OCI-LY1 (cell line): ENCODE data around the gene TUBB8.
"Not testable (repeated sequence)": the region's sequence is repeated elsewhere in the genome, so short reads cannot be mapped to it uniquely, and the experiment has no call there.

Experiments
- H2AFZ ChIP-seq: fragments of 200-600 bp; sonication (generic), shearing (Covaris generic); 2 replicates; pipeline ENCODE4 v1.6.0; 2014; ENCODE audit warnings: antibody characterized with exemption, mild to moderate bottlenecking, low read length
- H3F3A ChIP-seq: fragments of 200-600 bp; sonication (generic), shearing (Covaris generic); 2 replicates; pipeline ENCODE4 v1.6.0; 2014; ENCODE audit warnings: mild to moderate bottlenecking, antibody characterized with exemption, low read length, moderate library complexity; ENCODE audit not compliant: insufficient read depth
- H3K27ac ChIP-seq: fragments of 200-600 bp; sonication (generic); 2 replicates; pipeline ENCODE4 v1.5.1; 2014; ENCODE audit warnings: low read length, mixed run types, mild to moderate bottlenecking, low read depth; ENCODE audit not compliant: poor library complexity, severe bottlenecking
- H3K27me3 ChIP-seq: fragments of 200-600 bp; sonication (generic); 2 replicates; pipeline ENCODE4 v1.6.0; 2014; ENCODE audit warnings: antibody characterized with exemption, mild to moderate bottlenecking, low read length, moderate library complexity; ENCODE audit not compliant: insufficient read depth
- H3K36me3 ChIP-seq: fragments of 200-600 bp; sonication (generic); 2 replicates; pipeline ENCODE4 v1.6.1; 2014; ENCODE audit warnings: mild to moderate bottlenecking, antibody characterized with exemption, low read length, moderate library complexity, mixed read lengths; ENCODE audit not compliant: insufficient read depth
- H3K4me1 ChIP-seq: fragments of 200-600 bp; sonication (generic); 2 replicates; pipeline ENCODE4 v1.5.1; 2014; ENCODE audit warnings: mild to moderate bottlenecking, low read length, moderate library complexity; ENCODE audit not compliant: insufficient read depth, severe bottlenecking
- H3K4me2 ChIP-seq: fragments of 200-600 bp; sonication (generic), shearing (Covaris generic); 2 replicates; pipeline ENCODE4 v1.6.1; 2014; ENCODE audit warnings: low read length
- H3K4me3 ChIP-seq: fragments of 200-600 bp; sonication (generic); 2 replicates; pipeline ENCODE4 v1.5.1; 2014; ENCODE audit warnings: low read length, low read depth, mild to moderate bottlenecking, mixed read lengths; ENCODE audit not compliant: poor library complexity, severe bottlenecking
- H3K79me2 ChIP-seq: fragments of 200-600 bp; shearing (Covaris generic); 2 replicates; pipeline ENCODE4 v1.6.1; 2016; ENCODE audit warnings: mixed run types, low read length, mixed read lengths; ENCODE audit not compliant: insufficient read depth
- H3K9ac ChIP-seq: fragments of 200-600 bp; sonication (generic), shearing (Covaris generic); 2 replicates; pipeline ENCODE4 v1.6.1; 2014; ENCODE audit warnings: mild to moderate bottlenecking, low read length, mixed read lengths
- H3K9me2 ChIP-seq: fragments of 200-600 bp; sonication (generic), shearing (Covaris generic); 2 replicates; pipeline ENCODE4 v1.6.1; 2014; ENCODE audit warnings: low read depth, mild to moderate bottlenecking, low read length, mixed read lengths
- H3K9me3 ChIP-seq: fragments of 200-600 bp; shearing (Covaris generic); 2 replicates; pipeline ENCODE4 v1.6.1; 2014; ENCODE audit warnings: low read length, mixed read lengths
- H4K20me1 ChIP-seq: fragments of 200-600 bp; sonication (generic), shearing (Covaris generic); 2 replicates; pipeline ENCODE4 v1.6.0; 2016; ENCODE audit warnings: mild to moderate bottlenecking, low read length; ENCODE audit not compliant: insufficient read depth

Gene TUBB8

GRCh38 chr10:12444-13314 lies 36.4 kb downstream of the TUBB8 start:
- H3K4me3 ChIP-seq, H3K9me3 ChIP-seq, H4K20me1 ChIP-seq, H3K9me2 ChIP-seq, H3K27me3 ChIP-seq, H3K4me2 ChIP-seq, H3K4me1 ChIP-seq, H3K9ac ChIP-seq, H3K27ac ChIP-seq, H3K36me3 ChIP-seq, H3F3A ChIP-seq, H3K79me2 ChIP-seq, H2AFZ ChIP-seq: not testable (repeated sequence)

DNA sequence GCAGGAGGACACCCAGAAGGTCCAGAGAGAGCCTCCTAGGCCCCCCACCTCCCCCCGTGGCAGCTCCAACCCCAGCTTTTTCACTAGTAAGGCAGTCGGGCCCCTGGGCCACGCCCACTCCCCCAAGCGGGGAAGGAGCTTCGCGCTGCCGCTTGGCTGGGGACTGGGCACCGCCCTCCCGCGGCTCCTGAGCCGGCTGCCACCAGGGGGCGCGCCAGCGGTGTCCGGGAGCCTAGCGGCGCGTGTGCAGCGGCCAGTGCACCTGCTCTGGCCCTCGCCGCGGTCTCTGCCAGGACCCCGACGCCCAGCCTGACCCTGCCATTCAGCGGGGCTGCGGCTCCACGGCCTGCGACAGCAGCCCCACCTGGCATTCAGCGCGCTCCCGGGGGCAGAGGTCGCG lies 37.8 kb downstream of the TUBB8 start:
- not testable (repeated sequence) for H3K4me1 ChIP-seq, H3K9me2 ChIP-seq, H3K4me3 ChIP-seq, H3K36me3 ChIP-seq, H3F3A ChIP-seq, H3K9ac ChIP-seq, H3K27me3 ChIP-seq, H4K20me1 ChIP-seq, H3K9me3 ChIP-seq, H3K27ac ChIP-seq, H3K4me2 ChIP-seq, H2AFZ ChIP-seq, H3K79me2 ChIP-seq

DNA sequence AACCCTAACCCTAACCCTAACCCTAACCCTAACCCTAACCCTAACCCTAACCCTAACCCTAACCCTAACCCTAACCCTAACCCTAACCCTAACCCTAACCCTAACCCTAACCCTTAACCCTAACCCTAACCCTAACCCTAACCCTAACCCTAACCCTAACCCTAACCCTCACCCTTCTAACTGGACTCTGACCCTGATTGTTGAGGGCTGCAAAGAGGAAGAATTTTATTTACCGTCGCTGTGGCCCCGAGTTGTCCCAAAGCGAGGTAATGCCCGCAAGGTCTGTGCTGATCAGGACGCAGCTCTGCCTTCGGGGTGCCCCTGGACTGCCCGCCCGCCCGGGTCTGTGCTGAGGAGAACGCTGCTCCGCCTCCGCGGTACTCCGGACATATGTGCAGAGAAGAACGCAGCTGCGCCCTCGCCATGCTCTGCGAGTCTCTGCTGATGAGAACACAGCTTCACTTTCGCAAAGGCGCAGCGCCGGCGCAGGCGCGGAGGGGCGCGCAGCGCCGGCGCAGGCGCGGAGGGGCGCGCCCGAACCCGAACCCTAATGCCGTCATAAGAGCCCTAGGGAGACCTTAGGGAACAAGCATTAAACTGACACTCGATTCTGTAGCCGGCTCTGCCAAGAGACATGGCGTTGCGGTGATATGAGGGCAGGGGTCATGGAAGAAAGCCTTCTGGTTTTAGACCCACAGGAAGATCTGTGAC lies 38.7 kb downstream of the TUBB8 start:
- H3F3A ChIP-seq, H3K4me2 ChIP-seq, H3K79me2 ChIP-seq, H3K9me2 ChIP-seq, H2AFZ ChIP-seq, H4K20me1 ChIP-seq, H3K9me3 ChIP-seq, H3K27ac ChIP-seq, H3K4me3 ChIP-seq, H3K9ac ChIP-seq, H3K4me1 ChIP-seq, H3K36me3 ChIP-seq, H3K27me3 ChIP-seq: not testable (repeated sequence)
